GM19193 (cell line): ENCODE data around the gene ZNRD2.

ENCODE experiments used
- POLR2A ChIP-seq: IDR thresholded peaks from 4 replicates; pipeline ENCODE4 v1.6.1; 2011; ENCODE audit not compliant: insufficient read depth, insufficient read length; ENCODE audit errors: extremely low read depth

Gene ZNRD2

GRCh38 chr11:65589444-65590239 lies 19.4 kb downstream of the ZNRD2 start:
- TF ChIP-seq POLR2A: no peak

- TF ChIP-seq POLR2A: no peak
These were observed 20.0 kb downstream of the ZNRD2 start for GRCh38 chr11:65590240-65590738.

GRCh38 chr11:65591939-65592857 lies 21.9 kb downstream of the ZNRD2 start:
- TF ChIP-seq POLR2A: no peak

GRCh38 chr11:65592858-65593517 lies 22.7 kb downstream of the ZNRD2 start:
- TF ChIP-seq POLR2A: no peak

- TF ChIP-seq POLR2A: no peak
These were observed 23.5 kb downstream of the ZNRD2 start for GRCh38 chr11:65593518-65594414.

GRCh38 chr11:65595131-65595530 lies 24.9 kb downstream of the ZNRD2 start:
- no peak for TF ChIP-seq POLR2A

- TF ChIP-seq POLR2A: no peak
These were observed 25.4 kb downstream of the ZNRD2 start, which contains the start of gene KCNK7 for GRCh38 chr11:65595543-65596281. TSS of gene KCNK7 (minus strand) at chr11:65595800. CDS start at chr11:65595772, 28 bp downstream.

GRCh38 chr11:65596520-65596919 lies 26.2 kb downstream of the ZNRD2 start:
- peak; percentile 13 for TF ChIP-seq POLR2A

GRCh38 chr11:65598258-65598699 lies 28.0 kb downstream of the ZNRD2 start:
- no peak for TF ChIP-seq POLR2A

GRCh38 chr11:65599216-65599954 lies 29.1 kb downstream of the ZNRD2 start:
- TF ChIP-seq POLR2A: no peak

GRCh38 chr11:65599955-65600246 lies 29.6 kb downstream of the ZNRD2 start:
- no peak for TF ChIP-seq POLR2A

- TF ChIP-seq POLR2A: no peak
These were observed 34.0 kb downstream of the ZNRD2 start for GRCh38 chr11:65604258-65604657.
